Measurements from ENCODE around the gene RGL4.

DNA sequence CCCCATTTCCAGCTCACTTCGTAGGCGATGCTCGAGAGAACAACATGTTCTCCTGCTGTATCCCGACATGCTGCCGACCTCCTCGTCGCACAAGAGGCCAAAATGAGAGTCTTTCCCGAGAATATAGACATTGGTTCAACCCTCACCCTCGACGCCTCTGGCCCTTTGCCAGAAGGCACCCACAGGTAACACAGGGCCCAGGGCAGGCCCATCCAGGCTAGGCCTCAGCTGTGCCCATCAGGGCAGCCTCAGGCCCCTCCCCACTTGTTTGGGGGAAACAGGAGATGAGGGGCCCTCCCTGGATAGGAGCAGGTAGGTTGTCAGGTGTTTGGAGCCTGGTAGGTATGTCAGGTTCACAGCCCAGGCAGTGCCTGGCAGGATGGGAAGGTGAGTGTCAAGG lies 2.7 kb upstream of the RGL4 start:
- no peak for TF ChIP-seq EZH2 (IDR thresholded peaks at IDR 0.05; ENCODE audit: borderline replicate concordance, insufficient read depth, low read depth, low read length, poor library complexity, severe bottlenecking)
- TF ChIP-seq, protein P1, sequence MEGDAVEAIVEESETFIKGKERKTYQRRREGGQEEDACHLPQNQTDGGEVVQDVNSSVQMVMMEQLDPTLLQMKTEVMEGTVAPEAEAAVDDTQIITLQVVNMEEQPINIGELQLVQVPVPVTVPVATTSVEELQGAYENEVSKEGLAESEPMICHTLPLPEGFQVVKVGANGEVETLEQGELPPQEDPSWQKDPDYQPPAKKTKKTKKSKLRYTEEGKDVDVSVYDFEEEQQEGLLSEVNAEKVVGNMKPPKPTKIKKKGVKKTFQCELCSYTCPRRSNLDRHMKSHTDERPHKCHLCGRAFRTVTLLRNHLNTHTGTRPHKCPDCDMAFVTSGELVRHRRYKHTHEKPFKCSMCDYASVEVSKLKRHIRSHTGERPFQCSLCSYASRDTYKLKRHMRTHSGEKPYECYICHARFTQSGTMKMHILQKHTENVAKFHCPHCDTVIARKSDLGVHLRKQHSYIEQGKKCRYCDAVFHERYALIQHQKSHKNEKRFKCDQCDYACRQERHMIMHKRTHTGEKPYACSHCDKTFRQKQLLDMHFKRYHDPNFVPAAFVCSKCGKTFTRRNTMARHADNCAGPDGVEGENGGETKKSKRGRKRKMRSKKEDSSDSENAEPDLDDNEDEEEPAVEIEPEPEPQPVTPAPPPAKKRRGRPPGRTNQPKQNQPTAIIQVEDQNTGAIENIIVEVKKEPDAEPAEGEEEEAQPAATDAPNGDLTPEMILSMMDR (IDR thresholded peaks at IDR 0.05) = no peak

Measured in B cell (primary cell).